Heart left ventricle (tissue), 16 donors: ENCODE data around the gene LINGO3. TPM values are rescaled to one million over a fixed set of nuclear protein-coding genes. Genes with fewer than 3 reads are reported as not detected.

Source experiments
- ATAC-seq, 4 donors: fragments of 200-7000 bp; cut with Tn5 transposase; one replicate each; pipeline ENCODE4 v1.9.1; 2020 to 2022; ENCODE audit warnings: moderate library complexity in 4 of 4, mild to moderate bottlenecking in 3 of 4, moderate number of reproducible peaks in 1 of 4
- DNase-seq, 5 donors: peaks; one replicate each; pipeline ENCODE4 v3.0.0-alpha.2; 2020
- H3K27ac ChIP-seq, 12 donors: fragments of 200-600 bp; sonication (generic) in 4 of 12; one replicate each; pipeline versions ENCODE4 v1.5.0 to v1.8.0; 2016 to 2022; ENCODE audit warnings: mild to moderate bottlenecking in 2 of 12
- H3K27me3 ChIP-seq, 9 donors: fragments of 200-600 bp; sonication (generic) in 2 of 9; one replicate each; pipeline versions ENCODE4 v1.5.1 to v1.8.0; 2016 to 2022; ENCODE audit warnings: mild to moderate bottlenecking in 3 of 9
- H3K36me3 ChIP-seq, 9 donors: fragments of 200-600 bp; sonication (generic) in 2 of 9; one replicate each; pipeline versions ENCODE4 v1.5.0 to v1.8.0; 2018 to 2022; ENCODE audit warnings: mild to moderate bottlenecking in 2 of 9
- H3K4me1 ChIP-seq, 12 donors: fragments of 200-600 bp; sonication (generic) in 4 of 12; one replicate each; pipeline versions ENCODE4 v1.5.0 to v1.8.0; 2016 to 2022; ENCODE audit warnings: mild to moderate bottlenecking in 3 of 12
- H3K4me3 ChIP-seq, 12 donors: fragments of 200-600 bp; sonication (generic) in 4 of 12; one replicate each; pipeline versions ENCODE4 v1.5.0 to v1.8.0; 2017 to 2022; ENCODE audit warnings: mild to moderate bottlenecking in 9 of 12, moderate library complexity in 4 of 12
- H3K9me3 ChIP-seq, 12 donors: fragments of 200-600 bp; sonication (generic) in 4 of 12; one replicate each; pipeline versions ENCODE4 v1.5.0 to v1.8.0; 2016 to 2022; ENCODE audit warnings: mild to moderate bottlenecking in 1 of 12
- POLR2A ChIP-seq, 2 donors: fragments of 450-650 bp; IDR thresholded peaks; one replicate each; pipeline ENCODE4 v1.6.1; 2017; ENCODE audit warnings: antibody characterized with exemption in 2 of 2, mild to moderate bottlenecking in 2 of 2, moderate library complexity in 2 of 2
- WGBS, 4 donors: extraction: QIAGEN DNeasy Blood & Tissue Kit in 2 of 4; methylation state at CpG; one replicate each; pipeline versions ENCODE4 v1.1.5 to v1.1.7; 2013 to 2018; 5-methylcytosine and 5-hydroxymethylcytosine counted together
- intact Hi-C, 10 donors: fragments of 100-400 bp; cut with DNase I; formaldehyde crosslinking; loops; one replicate each; pipeline versions ENCODE4 v1.11.1 to v1.14.2; 2022
- polyA plus RNA-seq, 2 donors: library from polyadenylated mRNA; stranded (reverse); fragments of 200-250 nt; gene quantifications; one replicate each; pipeline ENCODE4 v1.2.3, GENCODE V29; 2013
- total RNA-seq, 9 donors: library from RNA; depleted of rRNA in 2 of 9; stranded (reverse); fragments of >200 nt in 2 of 9; fragmentation: NEBNext Ultra II Directional in 3 of 9; extraction: Animal tissue kit (Norgen Biotek cat#: 25700) in 3 of 9; gene quantifications; one replicate each; pipeline versions ENCODE4 v1.1.0 to v1.2.4, GENCODE V29; 2016 to 2023
- TF ChIP-seq, protein P1 (sequence below), 12 donors: fragments of 200-600 bp; sonication (generic) in 4 of 12; IDR thresholded peaks; one replicate each; pipeline versions ENCODE4 v1.5.0 to v1.8.0; 2018 to 2022; ENCODE audit warnings: antibody characterized with exemption in 12 of 12, mild to moderate bottlenecking in 5 of 12
- donor health status: ischemic (EF 13 %, LVEDD 7.1; RV severe dilation, severe dysfunction).
- donor health status: healthy with polysubstance abuse.
- donor health status: DM: no; HTN: yes; CAD: no.
- donor health status: DM: no; HTN: no; CAD: no.
- donor health status: ischemic (EF 25% LVEDD 6.9; RV normal size, moderate dysfunction).
- donor health status: ischemic (EF 25% LVEDD 5.7; RV mildly dilated, moderate dysfunction).
- donor health status: healthy.
- donor health status: DM: yes; HTN: yes; CAD: no.
- donor health status: ischemic (EF 35%, LVEDD 5.7; RV mildly dilated, moderate dysfunction).
- donor health status: nonischemic (EF 11% LVEDD 7.7; RV severe dilation, severe dysfunction).
- donor health status: DM: yes; HTN: yes; CAD: no.
- donor health status: PGD.
- donor health status: ischemic (EF 29% LVEDD 5.4; RV normal size, mild dysfunction).
- donor health status: nonischemic (EF 23%, LVEDD 6.1; RV moderate dilation, normal function).

LINGO3 gene
- total and polyA plus RNA-seq, 11 donors, result 0.50 TPM; not detected in 10

DNA sequence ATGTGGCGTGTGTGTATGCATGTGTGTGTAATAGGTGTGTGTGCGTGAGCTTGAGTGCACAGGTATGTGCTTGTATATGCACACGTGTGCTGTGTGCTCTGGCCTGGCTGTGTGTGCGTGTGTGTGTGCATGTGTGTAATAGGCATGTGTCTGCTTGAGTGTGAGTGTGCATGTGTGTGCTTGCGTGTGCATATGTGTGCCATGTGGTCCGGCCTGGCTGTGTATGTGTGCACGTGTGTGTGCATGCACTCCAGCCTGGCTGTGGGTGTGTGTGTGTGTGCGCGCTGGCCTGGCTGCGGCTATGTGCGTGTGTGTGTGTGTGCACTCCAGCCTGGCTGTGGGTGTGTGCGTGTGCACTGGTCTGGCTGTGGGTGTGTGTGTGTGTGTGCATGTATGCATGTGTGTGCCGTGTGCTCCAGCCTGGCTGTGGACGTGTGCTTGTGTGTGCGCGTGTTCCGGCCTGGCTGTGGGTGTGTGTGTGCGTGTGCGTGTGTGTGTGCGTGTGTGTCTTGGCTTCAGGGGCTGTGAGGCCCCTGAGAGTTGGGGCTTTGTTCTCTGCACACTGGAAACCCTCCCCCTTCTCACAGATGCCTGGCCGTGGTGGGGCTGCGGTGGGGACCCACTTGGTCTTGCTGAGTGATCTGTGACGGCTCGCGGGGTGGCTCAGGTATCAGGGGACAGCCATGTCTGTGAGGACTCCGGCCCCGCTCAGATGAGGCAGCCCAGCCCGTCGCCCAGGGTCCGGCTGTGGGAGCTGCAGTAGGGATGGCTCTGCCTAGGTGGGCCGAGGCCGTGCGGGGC lies 28.8 kb upstream of the LINGO3 start:
- Histone ChIP-seq H3K36me3 (peaks cover 0 to 37% (median 18%) of the 10 kb centered on the region in 9 donors), H3K4me1 (peaks cover 0 to 20% (median 12%) of the 10 kb centered on the region in 12 donors), H3K27me3 (no peaks in the 10 kb centered on the region), H3K9me3 (no peaks in the 10 kb centered on the region), H3K4me3 (no peak overlapping the region), H3K27ac (no peak overlapping the region)
- ATAC-seq, result no peak
- TF ChIP-seq, protein P1, sequence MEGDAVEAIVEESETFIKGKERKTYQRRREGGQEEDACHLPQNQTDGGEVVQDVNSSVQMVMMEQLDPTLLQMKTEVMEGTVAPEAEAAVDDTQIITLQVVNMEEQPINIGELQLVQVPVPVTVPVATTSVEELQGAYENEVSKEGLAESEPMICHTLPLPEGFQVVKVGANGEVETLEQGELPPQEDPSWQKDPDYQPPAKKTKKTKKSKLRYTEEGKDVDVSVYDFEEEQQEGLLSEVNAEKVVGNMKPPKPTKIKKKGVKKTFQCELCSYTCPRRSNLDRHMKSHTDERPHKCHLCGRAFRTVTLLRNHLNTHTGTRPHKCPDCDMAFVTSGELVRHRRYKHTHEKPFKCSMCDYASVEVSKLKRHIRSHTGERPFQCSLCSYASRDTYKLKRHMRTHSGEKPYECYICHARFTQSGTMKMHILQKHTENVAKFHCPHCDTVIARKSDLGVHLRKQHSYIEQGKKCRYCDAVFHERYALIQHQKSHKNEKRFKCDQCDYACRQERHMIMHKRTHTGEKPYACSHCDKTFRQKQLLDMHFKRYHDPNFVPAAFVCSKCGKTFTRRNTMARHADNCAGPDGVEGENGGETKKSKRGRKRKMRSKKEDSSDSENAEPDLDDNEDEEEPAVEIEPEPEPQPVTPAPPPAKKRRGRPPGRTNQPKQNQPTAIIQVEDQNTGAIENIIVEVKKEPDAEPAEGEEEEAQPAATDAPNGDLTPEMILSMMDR (IDR thresholded peaks at IDR 0.05), result no peak
- TF ChIP-seq POLR2A (IDR thresholded peaks at IDR 0.05), result no peak
- no peak for DNase-seq
- intact Hi-C loops, result no loop called here
- 83 to 90% (median 87%) methylated on average over 15 to 33 of the region's 33 CpGs for WGBS, 4 donors

GRCh38 chr19:2335848-2336247 lies 27.9 kb upstream of the LINGO3 start:
- 64 to 98% (median 90%) methylated on average over 3 of the region's 3 CpGs for WGBS, 4 donors
- intact Hi-C loops, result no loop called here
- H3K27ac ChIP-seq, result no peak overlapping the region
- no peak for ATAC-seq
- no peaks in the 10 kb centered on the region for H3K9me3 ChIP-seq
- H3K27me3 ChIP-seq, result no peaks in the 10 kb centered on the region
- H3K4me3 ChIP-seq, result no peak overlapping the region
- H3K4me1 ChIP-seq, result peaks cover 0 to 25% (median 20%) of the 10 kb centered on the region in 12 donors
- TF ChIP-seq, protein P1 (IDR thresholded peaks at IDR 0.05), result no peak
- H3K36me3 ChIP-seq, result peaks cover 0 to 28% (median 11%) of the 10 kb centered on the region in 9 donors
- no peak for DNase-seq

GRCh38 chr19:2334986-2335846 lies 27.3 kb upstream of the LINGO3 start:
- H3K4me1 ChIP-seq, result peaks cover 0 to 31% (median 26%) of the 10 kb centered on the region in 12 donors
- intact Hi-C loops, result no loop called here
- peaks cover 0 to 22% (median 6%) of the 10 kb centered on the region in 9 donors for H3K36me3 ChIP-seq
- DNase-seq, result no peak
- no peak overlapping the region for H3K27ac ChIP-seq
- H3K27me3 ChIP-seq, result no peaks in the 10 kb centered on the region
- TF ChIP-seq, protein P1 (IDR thresholded peaks at IDR 0.05), result no peak
- no peak for TF ChIP-seq POLR2A (IDR thresholded peaks at IDR 0.05)
- no peak for ATAC-seq
- WGBS, 4 donors, result 94 to 97% (median 94%) methylated on average over 26 of the region's 26 CpGs
- H3K4me3 ChIP-seq, result no peak overlapping the region
- H3K9me3 ChIP-seq, result no peaks in the 10 kb centered on the region

DNA sequence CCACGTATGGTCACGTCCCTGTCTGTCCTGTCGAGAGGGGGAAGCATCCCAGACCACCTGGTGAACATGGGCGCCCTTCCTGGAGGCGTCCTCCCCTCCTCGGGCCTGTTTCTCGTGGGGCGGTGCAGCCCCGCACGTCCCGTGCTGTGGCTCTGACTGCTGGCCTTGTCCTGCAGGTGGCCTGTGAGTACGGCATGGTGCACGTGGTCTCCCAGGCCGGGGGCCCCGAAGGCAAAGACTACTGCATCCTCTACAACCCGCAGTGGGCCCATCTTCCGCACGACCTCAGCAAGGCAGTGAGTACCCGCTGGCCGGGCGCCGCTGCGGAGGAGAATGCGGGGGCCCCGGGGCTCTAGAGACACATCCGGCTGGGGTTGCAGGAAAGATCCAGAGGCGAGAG lies 26.5 kb upstream of the LINGO3 start:
- TF ChIP-seq POLR2A (IDR thresholded peaks at IDR 0.05), result no peak
- TF ChIP-seq, protein P1 (IDR thresholded peaks at IDR 0.05), result no peak
- Histone ChIP-seq H3K4me3 (no peak overlapping the region), H3K27me3 (no peaks in the 10 kb centered on the region), H3K4me1 (peaks cover 0 to 39% (median 33%) of the 10 kb centered on the region in 12 donors), H3K36me3 (peaks cover 0 to 14% (median 0%) of the 10 kb centered on the region in 9 donors), H3K9me3 (no peaks in the 10 kb centered on the region), H3K27ac (no peak overlapping the region)
- WGBS, 4 donors, result 95 to 98% (median 96%) methylated on average over 8 to 27 of the region's 27 CpGs
- intact Hi-C loops, result no loop called here
- DNase-seq (no peak), ATAC-seq (no peak)
